ENCODE results near the gene ATG101.

DNA sequence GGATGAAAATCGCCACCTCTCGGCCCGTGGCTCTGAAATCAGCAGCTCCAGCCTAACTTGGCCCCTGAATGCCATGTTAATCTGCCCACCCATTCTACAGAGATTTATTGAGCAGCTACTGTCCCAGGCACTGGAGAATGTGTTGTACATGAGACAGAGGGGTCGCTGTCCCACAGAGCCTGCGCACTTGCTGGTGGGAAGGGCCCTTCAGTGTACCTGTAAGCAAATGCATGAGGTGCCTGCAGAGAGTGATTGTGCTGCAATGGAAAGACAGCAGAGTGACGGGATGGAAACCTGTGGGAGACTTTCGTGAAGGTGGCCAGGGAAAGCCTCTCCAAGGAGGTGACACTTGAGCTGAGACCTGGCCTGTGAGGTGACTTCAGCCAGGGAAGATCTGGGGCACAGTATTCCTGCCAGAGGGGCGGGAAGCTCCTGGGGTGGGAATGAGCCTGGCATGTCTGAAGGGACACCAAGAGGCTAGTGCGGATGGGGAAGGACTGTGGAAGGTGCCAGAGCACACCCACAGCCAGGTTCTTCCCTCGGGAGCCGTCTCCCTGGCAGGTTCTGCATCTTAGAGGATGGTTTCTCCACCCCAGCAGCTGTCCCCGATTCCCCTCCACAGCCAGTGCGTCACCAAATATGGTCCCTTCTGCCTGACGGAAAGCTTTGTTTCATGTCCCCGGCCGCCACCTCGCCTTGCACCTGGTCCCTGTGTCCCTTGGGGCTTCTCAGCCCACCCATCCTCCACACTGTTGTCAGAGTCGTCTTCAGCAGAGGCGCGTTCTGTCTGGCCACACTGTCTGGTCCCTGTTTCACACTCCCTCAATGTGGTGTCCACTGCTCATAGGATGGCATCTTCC, 18.4 kb downstream of the ATG101 start:
- TF ChIP-seq TAF1 (IDR thresholded peaks at IDR 0.05; ENCODE audit: low read depth, low read length) (no peak), POLR2A (IDR thresholded peaks at IDR 0.05; ENCODE audit: control extremely low read depth in 1 of 2, low read depth in 2 of 2, low read length in 2 of 2) (no peak), GABPA (IDR thresholded peaks at IDR 0.05; ENCODE audit: borderline replicate concordance, insufficient read depth, low read length) (no peak), RXRA (IDR thresholded peaks at IDR 0.05; ENCODE audit: insufficient read depth, low read depth, low read length) (no peak), CBX8 (IDR thresholded peaks at IDR 0.05; ENCODE audit: borderline replicate concordance, low read depth, low read length) (no peak), SP4 (IDR thresholded peaks at IDR 0.05; ENCODE audit: low read length) (no peak), HDAC2 (IDR thresholded peaks at IDR 0.05; ENCODE audit: borderline replicate concordance in 1 of 2, low read depth in 2 of 2, low read length in 2 of 2) (no peak), RAD21 (IDR thresholded peaks at IDR 0.05 in 1 of 2, conservative IDR thresholded peaks at IDR 0.05 in 1 of 2; ENCODE audit: low read depth in 2 of 2, low read length in 2 of 2) (no peak), SIN3A (conservative IDR thresholded peaks at IDR 0.05 in 1 of 2, IDR thresholded peaks at IDR 0.05 in 1 of 2; ENCODE audit: low read depth in 1 of 2, low read length in 2 of 2) (no peak), NRF1 (IDR thresholded peaks at IDR 0.05; ENCODE audit: low read depth, low read length) (no peak), EZH2 (IDR thresholded peaks at IDR 0.05; ENCODE audit: low read depth, low read length, severe bottlenecking) (no peak)
- TF ChIP-seq, protein P1, sequence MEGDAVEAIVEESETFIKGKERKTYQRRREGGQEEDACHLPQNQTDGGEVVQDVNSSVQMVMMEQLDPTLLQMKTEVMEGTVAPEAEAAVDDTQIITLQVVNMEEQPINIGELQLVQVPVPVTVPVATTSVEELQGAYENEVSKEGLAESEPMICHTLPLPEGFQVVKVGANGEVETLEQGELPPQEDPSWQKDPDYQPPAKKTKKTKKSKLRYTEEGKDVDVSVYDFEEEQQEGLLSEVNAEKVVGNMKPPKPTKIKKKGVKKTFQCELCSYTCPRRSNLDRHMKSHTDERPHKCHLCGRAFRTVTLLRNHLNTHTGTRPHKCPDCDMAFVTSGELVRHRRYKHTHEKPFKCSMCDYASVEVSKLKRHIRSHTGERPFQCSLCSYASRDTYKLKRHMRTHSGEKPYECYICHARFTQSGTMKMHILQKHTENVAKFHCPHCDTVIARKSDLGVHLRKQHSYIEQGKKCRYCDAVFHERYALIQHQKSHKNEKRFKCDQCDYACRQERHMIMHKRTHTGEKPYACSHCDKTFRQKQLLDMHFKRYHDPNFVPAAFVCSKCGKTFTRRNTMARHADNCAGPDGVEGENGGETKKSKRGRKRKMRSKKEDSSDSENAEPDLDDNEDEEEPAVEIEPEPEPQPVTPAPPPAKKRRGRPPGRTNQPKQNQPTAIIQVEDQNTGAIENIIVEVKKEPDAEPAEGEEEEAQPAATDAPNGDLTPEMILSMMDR (IDR thresholded peaks at IDR 0.05; ENCODE audit: control extremely low read depth in 1 of 3, insufficient read depth in 1 of 3, low read depth in 1 of 3, low read length in 3 of 3), result no peak

All from H1 (cell line).